HG03342 (cell line): ENCODE results near the gene MRPL43.
"Not testable (repeated sequence)": the region's sequence is repeated elsewhere in the genome, so short reads cannot be mapped to it uniquely, and the experiment has no call there.

Experiments
- ATAC-seq: cut with Tn5 transposase; IDR thresholded peaks from one replicate; pipeline ENCODE4 v1.9.1; 2021; ENCODE audit warnings: mild to moderate bottlenecking, moderate library complexity; ENCODE audit not compliant: unreplicated experiment

The MRPL43 gene

DNA sequence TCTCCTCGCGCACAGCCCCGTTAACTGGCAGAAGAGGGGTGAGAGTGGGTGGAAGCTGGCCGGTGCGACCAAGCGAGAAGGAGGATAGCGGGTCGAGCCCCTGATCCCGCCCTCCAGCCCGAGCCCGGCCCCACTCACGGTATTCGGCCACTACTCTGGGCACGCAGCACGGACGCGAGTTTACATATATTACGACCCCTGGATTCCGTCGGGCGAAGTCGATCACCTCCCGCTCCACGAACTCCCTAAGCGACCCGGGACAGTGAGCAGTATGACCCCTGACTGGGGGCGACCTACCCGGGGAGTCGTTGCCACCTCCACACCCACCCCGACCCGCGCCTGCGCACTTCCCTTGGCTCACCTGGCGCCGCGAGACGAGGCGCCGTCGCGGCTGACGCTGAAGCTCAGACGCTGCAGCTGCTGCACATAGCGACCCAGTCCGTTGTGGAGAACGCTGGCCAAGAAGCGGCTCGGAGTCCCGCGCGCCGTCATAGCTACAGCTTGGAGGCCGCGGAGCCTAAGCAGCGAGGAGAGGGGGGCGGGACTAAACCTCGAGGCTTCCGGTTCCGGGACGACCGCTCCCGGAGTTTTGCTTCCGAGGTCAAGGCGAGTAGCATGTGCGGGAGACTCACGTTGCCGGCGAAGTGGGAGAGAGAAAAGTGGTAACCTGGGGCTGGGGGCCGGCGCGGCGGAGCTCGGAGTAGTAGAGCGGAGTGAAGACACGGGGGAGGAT is at the start of gene MRPL43, which contains the start of gene TWNK:
Gene MRPL43 (minus strand): TSS at position 546 of the 733 bp plus-strand sequence. CDS start 54 bp downstream, at position 492.
Gene TWNK (plus strand): TSS at position 592 of the 733 bp plus-strand sequence. CDS start 668 bp downstream, outside the sequence.
- peak; percentile 84 for ATAC-seq

DNA sequence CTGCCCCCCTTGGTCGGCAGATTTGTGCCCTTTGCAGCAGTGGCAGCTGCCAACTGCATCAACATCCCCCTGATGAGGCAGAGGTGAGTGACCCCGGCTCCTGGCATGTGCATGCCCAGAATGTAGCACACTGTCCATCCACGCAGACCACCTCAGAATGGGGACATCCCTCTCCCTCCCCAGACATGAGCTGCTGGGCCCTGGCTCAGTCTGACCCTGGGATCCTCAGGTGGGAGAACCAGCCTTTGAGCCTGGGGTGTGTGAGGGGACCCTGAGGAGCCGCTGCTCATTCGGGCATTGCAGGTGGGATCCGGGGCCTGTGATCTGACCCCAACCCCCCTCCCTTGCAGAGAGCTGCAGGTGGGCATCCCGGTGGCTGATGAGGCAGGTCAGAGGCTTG is 49.4 kb upstream of the MRPL43 start:
- ATAC-seq = no peak

DNA sequence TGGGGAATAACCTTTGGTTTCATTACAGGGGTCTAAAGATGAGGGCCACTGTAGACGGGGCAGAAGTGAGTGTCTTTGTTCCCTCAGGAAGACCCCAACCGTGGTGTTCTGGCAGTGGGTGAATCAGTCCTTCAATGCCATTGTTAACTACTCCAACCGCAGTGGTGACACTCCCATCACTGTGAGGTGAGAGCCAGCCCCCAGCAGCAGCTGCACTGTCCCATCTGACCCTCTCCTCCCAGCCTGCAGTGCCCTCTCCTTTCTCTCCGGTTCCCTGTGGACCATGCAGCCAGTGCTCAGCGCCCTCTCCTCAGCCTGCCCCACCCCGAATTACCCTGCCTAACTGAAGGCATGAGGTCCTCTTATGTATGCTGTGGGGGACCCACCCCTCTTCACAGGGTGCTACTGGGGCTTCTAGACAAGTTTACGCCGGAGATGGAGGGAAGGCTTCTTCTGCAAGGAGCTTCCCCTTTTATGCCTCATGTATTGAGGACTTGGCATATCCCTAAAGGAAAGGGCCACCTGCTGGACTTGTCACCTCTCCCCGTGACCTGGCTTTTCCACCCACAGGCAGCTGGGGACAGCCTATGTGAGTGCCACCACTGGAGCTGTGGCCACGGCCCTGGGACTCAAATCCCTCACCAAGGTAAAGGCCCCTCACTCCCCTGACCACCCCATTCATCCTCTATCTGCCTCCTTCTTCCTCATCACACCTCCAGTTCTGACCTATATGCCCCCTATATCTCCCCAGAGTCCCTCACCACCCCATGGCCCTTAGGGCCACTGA is 48.8 kb upstream of the MRPL43 start:
- no peak for ATAC-seq

DNA sequence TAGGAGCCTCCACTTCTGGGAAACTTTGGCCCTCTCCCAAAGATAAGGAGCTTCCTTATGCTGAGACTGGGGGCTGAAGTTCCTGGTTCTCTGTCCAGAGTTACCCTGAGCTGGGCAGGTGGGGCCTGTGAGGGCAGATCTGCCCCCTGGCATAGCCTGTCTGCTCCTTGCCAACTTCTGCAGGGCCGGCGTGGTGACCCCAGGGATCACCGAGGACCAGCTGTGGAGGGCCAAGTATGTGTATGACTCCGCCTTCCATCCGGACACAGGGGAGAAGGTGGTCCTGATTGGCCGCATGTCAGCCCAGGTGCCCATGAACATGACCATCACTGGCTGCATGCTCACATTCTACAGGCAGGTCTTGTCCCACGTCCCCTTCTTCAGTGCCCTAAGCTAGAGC is 48.0 kb upstream of the MRPL43 start:
- ATAC-seq = no peak

DNA sequence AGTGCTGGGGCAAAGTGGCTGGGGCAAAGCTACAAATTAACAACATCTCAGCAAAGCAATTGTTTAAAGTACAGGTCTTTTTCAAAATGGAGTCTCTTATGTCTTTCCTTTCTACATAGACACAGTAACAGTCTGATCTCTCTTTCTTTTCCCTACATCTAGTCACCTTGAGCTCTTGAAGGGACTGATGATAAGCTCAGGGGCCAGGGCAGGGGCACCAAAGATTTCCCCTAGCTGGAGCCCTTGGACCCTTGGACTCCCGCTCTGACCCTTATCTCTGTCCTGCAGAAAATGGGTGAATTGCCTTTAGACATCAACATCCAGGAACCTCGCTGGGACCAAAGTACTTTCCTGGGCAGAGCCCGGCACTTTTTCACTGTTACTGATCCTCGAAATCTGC is 47.1 kb upstream of the MRPL43 start:
- not testable (repeated sequence) for ATAC-seq

DNA sequence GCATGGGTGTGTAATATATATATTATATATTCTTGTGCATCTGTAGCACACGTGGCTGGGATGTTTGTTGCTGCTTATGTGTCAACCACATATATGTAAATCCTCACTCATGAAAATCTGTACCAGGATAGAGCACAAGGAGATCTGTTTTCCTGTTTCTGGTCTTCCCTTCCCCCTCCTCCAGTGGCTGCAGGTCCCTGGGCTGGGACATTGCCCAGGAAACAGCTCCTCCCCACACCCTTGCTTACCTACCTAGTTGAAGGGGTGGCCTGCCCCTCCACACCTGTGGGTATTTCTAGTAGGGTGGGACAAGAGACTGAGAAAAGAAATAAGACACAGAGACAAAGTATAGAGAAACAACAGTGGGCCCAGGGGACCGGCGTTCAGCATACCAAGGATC is 46.0 kb upstream of the MRPL43 start:
- no peak for ATAC-seq

DNA sequence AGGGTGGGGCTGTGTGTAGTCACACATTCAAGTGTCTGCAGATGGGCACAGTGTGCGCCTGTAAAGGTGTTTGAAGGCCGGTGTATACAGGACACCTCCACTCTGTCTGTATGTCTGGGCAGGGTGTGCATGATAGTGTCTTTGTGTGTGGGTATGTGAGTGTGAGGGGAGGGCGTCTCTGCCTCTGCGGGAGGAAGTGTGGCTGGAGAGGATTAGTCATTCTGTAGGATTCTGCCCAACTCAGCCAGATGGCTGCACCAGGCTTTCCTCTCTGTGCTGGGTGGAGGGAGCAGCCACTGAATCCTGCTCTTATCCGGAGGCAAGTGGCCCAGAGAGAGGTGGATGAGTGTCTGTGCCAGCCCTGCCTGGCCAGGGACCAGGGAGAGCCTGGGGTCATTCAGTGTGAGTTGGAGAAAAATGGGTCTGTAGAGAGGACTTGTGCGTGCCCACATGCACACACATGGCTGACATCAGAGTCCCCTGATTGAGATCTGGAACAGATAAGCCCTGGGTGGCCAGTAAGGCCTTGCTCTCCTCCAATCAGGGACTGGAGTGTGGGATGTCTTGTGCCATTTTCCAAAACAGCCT is 45.4 kb upstream of the MRPL43 start:
- ATAC-seq = no peak

DNA sequence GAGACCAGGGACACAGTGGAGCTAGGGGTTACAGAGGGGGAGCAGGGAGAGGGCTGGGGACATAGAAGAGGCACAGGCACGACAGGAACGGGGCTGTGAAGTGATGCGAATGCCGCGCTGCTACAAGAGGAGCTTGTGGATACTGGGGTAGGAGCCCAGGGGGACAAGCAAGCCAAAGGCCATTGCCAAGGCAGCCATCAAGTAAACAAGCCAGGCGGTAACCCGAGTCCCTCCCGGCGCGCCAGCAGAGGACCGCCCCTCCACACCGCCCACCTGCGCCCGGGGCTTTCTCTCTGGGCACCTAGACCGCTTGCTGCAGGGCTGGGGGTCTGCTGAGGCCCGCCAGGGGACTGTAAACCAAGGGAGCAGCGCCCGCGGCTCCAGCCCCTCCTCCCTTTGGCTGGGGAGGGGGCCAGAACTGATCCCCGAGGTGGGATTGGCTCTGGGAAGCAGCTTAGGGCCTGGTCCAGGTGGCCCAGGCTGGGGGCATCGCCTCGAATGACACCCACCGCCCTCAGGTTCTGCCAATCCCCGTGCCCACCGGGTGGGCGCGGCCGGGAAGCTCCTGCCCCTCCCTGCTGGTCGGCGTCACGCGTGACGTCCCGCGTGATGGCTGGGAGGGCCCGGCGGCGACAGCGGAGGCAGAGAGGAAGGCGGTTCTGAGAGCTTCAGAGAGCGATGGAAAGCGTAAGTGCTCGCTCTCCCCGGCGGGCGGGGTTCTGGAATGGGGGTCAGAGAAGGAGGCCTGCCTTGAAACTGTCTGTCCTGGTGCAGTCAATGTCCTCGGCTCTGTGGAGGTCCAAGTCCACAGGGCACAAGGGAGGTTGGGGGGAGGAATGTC is 44.7 kb upstream of the MRPL43 start:
- ATAC-seq = no peak

DNA sequence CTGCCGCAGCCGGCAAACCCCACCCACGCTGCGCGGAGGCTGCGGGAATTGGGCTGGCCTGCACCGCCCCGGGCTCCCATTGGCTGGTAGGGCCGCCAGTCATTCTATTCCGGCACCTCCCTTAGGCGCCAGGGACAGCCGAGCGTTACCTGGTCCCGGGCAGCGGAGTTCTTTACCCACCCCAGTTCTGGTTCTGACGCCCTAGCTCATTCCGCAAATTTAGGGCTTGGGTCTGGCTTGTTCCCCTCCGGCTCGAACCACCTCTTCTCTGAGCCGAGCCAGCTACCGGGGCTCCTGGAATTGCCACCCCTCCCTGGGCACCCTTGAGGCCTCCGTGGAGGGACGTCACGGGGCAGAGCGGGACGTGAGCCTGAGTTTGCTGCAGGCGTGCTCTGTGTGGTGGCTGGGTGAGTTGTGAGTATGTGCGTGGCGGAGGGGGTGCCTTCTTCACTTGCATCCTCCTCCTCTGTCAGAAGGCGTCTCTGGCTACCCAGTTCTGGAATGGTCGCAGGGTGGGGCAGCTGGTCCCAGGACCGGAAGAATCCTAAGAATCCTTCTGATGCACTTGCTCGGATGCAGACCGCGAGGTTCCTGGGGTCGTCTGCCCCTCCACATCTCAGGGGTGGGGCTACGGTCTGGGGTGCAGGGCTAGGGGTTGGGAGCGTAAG is 44.0 kb upstream of the MRPL43 start, which contains the start of the genes PDZD7 and SFXN3:
Gene PDZD7 (minus strand): TSS at position 2 of the 668 bp plus-strand sequence. CDS start 910 bp downstream, outside the sequence.
Gene SFXN3 (plus strand): TSS at position 107 of the 668 bp plus-strand sequence. CDS start 3,461 bp downstream, outside the sequence.
- peak; percentile 93 for ATAC-seq

DNA sequence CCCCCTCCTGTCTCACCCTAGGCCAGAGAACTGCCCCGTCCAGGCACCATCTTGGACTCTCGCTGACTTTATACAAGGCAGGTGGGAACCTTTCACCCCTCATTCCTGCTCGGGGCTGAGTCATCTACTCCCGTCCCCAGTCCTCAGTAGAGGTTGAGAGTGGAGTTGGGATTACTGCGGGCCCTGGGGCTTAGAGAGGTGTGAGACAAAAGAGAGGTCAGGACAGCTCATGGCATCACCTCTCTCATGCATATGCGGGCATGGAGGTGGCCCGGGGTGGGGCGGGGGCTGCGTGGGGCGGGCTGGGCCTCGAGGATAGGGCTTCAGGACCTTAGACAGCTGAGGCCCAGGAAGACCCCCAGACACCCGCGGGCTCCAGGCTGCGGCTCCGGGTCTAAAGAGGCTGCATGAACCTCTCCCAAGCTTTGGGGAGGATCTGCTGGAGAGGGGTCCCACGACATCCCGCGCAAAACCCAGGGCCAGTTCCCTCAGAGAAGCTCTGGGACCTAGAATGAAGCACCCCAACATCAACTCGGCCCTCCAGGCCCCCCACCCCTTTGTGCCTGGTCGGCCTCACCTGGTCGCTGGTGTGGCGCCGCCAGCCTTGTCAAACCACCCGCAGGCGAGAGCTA is 43.3 kb upstream of the MRPL43 start:
- no peak for ATAC-seq

DNA sequence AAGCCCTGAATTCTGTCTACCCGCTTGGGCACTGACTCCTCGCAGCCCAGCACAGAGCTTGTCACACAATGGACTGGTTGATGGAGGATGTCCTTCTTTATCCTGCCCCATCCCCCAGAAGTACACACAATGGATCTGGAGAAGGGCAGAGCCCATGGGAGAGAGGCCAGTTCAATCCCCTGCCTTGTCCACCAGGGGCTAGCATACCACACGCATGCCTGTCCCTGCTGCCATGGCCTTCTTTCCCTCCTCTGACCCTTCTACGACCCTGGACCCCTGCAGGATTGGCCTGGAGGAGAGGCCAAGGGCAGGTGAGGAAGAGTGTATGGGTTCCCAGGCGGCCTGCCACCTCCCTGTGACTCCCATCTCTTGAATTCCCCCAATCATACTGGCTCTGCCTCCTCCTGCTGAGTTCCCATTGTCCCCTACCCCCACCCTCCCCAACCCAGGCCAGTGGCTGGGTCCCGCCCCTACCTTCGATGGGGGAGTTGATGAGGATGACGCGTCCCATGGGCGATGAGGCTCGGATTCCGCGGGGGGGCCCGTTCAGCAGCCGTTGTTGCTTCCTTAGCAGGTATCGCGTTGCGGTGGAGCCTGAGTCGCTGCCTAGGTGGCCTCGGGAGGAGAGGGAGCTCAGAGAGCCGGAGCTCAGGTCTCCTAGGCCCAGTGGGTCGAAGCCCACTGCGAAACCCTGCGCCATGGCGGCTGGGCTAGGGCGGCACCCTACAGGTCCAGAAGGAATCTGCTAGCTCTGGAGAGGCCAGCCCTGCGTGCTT is 42.4 kb upstream of the MRPL43 start:
- ATAC-seq = no peak

DNA sequence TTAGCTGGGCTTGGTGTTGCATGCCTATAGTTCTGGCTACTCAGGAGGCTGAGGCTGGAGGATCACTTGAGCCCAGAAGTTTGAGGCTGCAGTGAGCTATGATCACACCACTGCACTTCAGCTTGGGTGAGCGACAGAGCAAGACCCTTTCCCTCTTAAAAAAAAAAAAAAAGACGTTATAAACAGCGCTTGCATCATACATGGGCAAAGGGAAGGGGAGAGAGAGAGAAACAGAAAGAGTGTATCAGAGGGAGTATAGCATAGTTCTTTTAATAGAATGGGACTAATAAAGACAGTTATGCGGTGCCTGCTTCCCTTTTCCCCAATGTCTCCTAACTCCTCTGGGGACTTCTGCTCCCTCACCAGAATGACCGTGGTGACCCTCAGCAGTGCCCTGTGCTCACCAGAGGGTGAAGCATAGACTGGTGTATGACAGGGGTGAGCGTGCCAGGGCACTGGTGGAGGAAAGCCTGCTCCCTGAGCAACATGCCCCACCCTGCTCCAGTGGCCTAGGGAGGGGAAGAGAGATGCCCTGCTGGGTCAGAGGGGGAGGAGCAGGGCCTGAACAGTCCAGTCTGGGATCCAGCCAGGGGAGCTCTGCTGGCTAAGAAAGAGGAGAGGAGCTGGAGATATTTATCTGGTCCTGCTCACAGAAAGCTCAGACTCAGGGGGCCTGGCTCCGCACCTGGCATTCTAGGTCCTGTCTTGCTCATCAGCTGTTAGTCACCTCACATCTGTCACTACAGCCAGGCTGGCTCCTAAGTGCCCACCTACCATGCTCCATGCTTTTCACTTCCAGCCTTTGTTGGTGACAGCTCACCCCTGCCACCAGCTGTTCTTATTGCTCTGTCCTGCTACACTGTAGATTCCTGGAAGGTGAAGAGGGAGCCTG is 41.4 kb upstream of the MRPL43 start:
- ATAC-seq = no peak

DNA sequence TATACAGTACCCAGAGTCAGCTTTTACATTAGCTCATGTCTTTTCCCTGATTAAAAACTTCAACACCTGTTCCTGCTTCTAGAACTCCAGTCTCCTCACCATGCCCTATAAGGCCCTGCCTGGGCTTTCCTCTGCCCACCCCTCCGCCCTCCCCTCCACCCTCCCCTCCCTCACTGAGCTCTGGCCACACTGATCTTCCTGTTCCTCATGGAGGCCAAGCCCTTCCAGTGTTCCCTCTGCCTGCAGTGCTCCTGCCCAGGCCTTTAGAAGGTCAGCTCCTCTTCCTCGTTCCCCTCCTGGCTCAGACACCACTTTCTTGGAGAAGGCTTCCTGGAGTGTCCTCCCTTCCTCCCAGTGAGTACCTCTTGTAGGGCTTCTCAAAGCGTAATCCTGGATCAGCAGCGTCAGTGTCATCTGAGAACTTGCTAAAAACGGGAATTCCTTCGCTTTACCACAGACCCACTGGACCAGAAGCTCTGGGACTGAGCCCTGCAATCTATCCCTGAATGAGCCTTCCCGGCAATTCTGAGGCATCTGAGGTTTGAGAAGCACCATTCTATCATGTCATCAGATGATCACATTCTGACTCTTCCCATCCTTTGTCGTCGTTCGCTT is 39.9 kb upstream of the MRPL43 start:
- ATAC-seq = no peak

DNA sequence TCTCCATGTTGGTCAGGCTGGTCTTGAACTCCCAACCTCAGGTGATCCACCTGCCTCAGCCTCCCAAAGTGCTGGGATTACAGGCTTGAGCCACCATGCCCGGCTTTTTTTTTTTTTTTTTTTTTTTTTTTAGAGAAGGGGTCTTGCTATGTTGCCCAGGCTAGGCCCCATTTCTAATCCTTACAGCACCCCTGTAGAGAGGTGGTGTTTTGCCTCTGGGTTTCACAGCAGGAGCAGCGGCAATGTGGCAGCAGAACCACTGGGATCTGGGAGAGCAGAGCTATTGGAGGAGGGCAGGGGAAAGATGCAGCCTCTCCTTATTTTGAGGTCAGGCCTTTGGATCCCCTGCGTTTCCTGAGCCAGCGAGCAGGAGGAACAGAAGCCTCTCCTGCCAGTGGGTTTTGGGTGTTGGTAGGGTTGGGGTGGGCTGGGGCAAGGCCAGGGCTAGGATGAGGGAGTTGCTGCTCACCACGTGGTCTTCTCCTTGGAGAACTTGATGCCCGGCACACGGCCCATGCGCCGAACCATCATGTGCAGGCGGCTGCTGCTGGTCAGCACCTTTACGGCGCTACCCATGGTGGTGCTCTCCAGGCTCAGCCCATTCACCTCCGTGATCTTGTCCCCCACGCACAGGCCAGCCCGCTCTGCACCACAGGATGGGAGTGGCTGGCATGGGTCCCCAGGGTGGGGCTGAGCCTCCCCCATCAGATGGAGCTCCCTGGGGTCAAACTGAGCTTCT is 35.8 kb upstream of the MRPL43 start:
- ATAC-seq = no peak

DNA sequence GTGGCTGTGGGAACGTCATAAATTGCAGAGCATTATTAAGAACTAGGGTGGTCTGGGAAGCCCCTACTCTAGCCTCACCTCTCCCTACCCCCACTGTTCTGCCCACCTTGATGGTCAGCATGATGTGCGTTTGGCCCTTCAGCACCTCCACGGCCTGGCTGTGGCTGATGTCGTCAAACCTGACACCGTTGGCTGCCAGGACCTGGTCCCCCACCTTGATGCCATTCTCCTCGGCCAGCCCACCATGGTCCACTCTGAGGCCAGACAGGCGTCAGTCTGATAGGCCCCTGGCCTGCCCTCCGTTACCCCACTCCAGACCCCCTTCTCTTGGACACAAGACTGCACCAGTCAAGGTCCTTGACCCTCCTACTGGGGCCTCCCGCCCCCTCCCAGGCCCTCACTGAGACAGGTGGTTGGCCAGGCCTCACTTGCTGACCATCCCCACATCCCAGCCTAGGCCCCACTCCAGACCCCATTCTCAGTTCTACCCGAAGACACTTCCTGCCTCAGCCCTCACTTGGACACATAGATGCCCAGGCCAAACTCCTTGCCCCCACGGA is 34.5 kb upstream of the MRPL43 start:
- ATAC-seq = no peak

DNA sequence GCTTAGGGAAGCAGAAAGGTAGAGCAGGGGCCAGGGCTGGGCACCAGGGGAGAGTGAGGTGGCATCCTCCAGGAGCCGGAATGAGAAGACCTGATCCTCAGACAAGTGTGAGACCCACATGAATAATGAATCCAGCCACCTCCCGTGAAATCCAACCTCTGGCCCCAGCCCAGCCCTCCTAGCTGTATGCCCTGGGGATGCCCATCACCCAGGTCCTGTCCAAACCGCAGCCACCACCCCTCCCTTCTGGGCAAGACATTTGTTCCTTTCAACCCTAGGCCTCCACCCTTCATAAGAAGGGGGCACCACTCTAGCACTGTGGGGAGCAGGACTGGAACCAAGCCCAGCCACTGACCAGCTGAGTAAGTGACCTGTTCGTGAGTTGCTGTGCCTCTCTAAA is 33.9 kb upstream of the MRPL43 start:
- ATAC-seq = no peak
